ENCODE measurements around the gene RABL3.
"Not testable (repeated sequence)": the region's sequence is repeated elsewhere in the genome, so short reads cannot be mapped to it uniquely, and the experiment has no call there.

The RABL3 gene

DNA sequence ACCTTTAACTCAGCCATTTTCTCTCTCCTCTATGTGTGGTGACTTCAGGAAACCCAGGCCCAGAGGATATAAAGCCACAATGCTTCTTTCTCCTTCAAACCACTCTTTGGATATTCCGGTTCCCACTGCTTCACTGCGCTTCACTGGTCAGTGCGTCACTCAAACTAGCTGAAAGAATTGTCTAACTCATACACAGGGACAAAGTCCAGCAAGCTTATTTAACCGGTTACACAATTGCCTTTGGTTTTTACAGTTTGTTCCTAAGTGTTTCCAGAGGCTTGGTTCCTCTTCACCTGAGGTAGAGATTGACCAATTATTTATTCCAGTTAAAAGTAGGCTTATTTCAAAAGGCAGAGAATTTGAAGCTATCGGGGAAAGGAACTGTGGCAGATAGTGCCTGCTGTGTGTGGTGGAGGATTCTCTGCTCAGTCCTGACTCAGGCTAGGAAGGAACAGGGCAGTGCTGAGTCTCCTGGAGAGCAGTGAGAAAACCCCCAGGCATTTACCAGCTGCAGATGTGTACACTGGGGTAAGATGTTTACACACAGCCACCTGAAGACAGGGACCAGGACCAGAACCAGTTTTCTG lies 60.1 kb downstream of the RABL3 start, which contains the start of gene HGD:
Gene HGD, minus strand, starts transcription at position 145 of the 587 bp plus-strand sequence. Its CDS starts 128 bp downstream, at position 17.
- no peak for DNase-seq

DNA sequence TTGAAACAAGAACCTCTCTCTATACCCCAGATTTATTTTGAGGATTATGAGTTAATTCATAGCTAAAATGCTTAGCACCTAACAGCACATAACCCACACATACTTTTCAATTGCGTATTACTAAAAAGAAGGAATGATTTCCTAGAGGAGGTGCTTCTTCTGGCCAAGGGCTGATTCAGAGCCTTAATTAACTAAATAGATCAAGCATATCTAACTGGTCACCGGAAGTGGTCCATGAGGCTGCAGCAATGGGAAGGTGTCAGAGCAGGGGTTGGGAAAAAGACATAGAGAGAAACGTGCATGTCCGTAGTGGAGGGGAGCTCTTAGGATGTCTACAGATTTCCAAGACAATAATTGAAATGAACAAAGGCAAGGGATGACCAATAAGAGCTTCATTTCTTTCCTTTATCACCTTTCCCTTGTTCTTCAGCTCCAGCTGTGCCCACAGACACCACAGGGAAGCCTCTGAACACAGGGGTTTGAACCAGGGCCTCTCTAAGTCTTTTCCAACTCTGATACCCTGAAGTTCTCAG lies 60.7 kb downstream of the RABL3 start:
- no peak for DNase-seq

DNA sequence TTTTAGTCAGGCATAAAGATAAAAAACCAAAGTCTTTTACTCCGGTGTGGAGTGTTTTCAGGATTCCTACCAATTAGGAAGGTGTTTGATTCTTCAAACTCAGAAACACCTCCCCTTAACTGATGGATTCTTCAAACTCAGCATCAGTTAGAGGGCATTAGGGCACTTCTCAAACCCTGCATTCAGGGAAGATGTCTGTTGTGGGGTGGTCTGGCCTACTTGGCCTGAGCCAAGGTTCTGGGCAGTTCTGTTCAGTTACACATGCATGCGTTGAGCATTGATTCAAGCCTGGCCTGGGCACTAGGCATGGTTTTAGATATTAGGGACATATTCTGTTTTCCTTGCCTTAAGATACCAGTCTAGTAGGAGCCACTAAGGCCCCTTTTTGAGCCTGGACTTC lies 61.3 kb downstream of the RABL3 start:
- no peak for DNase-seq

DNA sequence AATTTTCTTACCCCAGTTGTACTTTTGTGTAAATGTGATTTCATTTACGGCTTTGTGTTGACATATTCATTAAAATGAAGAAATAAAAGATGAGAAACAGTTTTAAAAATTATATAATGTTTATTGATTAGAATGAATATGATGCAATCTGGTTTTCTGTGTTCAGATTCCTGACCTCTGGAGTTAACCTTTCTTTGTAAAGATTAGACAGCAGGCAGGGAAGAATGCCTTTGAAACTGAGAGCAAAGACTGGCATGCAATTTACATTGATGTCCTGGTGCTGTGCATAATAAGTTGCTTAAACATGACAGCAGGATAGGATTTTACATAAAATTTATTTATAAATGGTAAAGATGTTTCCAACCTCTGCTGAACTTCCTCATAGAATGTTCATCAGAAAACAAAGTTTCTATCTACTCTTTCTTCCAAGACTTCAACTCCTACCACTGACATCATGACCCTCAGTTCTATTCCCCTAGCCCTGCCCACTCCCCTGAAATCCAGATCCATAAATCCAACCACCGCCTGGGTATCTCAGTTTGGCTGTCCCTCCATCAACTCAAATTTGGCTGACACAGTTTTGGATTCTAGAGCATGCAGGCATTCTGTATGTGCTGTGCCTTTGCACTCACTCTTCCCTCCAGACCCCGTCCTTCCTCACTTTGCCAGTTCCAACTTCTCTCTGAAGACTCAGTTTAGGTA lies 62.0 kb downstream of the RABL3 start:
- DNase-seq, result no peak

DNA sequence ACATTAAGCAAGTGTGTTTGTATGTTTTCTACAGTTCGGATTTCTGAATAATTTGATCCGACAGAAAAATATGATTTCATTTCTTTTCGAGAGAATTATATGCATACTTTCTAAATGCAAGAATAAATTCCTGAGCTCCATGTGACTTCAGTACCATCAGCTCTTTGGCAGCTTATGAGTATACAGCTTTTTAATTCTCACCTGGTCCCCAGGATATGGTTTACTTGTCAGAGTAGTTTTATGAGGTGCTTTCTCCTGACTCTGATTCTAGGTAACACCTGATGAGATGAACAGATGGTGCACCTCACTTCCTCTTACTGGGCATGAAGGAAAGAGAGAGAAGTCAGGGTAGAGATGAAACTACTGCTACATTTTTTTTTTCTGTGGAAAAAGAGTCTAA lies 63.3 kb downstream of the RABL3 start:
- DNase-seq, result peak in 1 of 14 donors; percentile 87

DNA sequence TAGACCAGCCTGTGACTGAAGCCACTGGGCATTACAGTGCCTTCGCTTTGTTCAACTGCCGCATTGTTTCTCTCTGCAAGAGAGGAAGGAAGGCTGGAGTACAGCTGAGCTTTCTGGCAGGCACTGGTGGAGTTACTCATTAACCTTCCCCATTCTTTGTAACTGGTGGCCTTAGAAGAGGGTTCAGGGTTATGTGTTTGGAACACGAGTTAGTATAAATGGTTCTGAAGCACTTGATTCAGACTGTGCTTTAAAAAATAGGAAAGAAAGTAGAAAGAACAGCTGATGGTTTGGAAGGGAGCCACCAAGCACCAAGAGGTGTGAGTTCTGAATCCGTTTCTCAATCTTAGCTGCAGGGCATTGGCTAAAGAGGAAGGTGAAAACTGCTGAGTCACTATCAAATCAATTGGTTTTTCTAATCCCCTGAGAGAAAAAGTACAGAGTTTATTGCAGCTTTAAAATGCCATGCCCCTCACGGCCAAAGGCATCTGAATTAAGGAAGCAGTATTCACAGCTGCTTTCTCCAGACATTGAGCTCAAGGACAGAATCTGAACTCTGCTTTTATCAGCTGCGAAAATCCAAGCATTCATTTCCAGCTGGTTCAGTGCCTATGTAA lies 63.9 kb downstream of the RABL3 start:
- DNase-seq, result peak in 12 of 14 donors; percentile 15 to 73 (median 50)

DNA sequence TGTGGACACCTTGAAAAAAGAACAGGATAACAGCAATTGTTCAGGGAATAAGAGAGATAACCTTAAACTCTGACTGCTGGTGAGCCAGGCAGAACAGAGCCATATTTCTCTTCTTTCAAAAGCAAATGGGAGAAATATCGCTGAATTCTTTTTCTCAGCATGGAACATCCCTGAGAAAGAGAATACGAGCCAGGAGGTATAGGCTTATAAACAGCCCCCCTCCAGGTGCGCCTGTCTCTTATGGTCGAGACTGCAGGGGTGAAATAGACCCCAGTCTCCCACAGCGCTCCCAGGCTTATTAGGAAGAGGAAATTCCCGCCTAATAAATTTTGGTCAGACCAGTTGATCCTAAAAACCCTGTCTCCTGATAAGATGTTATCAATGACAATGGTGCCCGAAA lies 65.1 kb downstream of the RABL3 start:
- DNase-seq, result not testable (repeated sequence)

DNA sequence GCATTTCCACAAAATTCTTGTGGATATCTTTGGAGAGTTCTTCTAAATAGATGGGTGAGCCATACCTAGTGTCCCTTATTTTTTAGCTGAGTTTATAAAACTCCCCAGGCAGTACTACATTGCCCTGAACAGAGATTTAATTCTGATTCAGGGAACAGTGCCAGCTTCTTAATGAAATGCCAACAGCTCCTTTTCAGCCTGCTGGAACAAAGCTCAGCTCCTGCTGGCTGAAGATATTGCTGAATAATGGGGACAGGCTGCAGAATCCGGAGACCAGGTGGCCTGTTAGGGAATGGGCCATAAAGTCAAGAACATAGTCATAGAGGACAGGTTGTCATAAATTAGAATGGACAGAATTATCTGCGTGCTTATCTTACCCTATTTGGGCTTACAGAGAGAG lies 69.2 kb downstream of the RABL3 start:
- DNase-seq, result peak in 5 of 14 donors; percentile 8 to 99 (median 28)

DNA sequence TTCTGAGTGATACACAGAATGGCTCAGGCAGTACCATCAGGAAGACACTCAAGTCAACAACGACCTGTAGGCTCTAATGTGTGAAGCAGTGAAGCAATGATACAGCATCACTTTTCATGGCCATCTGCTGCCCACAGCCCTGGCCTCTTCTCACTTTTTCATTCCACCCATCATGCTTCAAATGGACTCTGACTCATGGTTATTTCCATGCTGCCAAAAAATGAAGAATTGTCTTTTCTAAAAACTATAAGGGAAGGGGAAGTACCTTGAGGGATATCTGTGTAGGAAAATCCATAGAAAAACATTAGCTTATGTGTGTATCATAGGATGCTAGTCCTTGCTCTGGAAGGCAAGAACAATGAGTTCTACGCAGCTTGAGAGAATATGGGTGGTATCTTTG lies 71.7 kb downstream of the RABL3 start:
- no peak for DNase-seq

DNA sequence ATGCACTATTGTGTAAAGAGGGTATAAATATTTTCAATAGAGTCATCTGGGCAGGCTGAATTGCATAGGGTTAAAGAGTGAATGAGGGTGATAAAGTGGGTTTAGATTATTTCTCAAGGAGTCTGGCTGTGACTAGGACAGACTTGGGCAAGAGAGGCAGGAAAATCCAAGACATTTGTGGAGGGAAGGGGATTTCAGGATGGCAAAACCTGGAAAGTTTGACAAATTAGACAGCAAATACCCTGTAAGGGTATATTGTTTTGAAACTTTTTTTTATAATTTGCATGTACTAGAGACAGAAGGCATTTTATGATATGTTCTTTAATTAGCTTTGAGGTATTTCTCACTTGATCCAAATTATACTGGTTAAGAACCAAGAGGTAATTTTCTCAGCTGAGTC lies 77.4 kb downstream of the RABL3 start:
- DNase-seq, result no peak

DNA sequence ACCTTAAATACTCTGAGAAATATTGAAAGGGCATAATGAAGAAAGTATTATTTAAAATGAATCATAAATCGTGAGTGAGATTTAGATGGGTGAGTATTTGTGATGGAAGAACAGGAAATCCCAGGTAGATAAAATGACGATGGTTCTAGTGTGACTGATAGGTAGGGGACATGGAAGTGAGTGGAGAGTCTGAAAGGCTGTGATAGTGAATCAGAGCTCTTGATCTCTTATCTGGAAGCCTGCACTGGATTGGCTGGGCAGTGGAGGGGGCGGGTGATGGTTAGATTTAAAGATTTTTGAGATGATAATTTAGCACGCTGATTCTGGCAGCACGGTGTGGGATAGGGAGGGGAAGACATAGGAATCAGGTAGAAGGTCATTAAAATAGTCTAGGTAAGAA lies 80.4 kb downstream of the RABL3 start:
- no peak for DNase-seq

DNA sequence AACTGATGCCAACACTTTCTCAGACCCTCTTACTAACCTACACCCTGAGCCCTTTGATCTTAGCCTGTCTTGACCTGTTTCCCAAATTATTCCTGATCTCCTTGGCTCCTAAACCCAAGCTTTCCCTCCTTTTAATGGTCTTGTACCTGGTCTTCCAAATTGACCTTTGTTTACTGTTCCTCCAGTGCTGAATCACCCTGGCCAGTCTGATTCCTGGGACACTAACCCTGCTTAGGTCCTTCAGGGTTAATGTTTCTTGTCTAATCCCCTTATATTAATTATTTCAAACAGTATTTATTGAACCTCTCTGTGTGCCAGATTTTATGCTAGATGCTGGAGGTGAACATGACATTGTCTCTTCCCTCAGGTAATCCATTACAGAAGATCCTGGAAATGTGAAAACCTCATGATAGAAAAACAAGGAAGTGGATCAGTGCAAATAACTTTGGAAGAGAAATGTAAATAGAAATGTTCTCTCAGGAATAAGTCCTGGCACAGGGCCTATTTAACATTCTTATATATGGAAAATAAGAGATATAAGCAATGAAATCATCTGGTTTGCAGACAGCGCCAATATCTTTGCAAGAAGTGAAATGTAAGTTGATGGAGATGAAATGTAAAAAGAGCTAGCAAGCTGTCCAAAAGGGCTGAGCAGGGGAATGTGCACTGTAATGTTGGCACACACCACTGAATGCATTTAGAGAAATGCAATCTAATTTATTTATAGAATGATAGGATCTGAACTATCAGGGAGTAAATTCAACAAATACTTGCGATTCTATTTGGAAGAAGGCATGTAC lies 81.0 kb downstream of the RABL3 start:
- DNase-seq, result no peak

DNA sequence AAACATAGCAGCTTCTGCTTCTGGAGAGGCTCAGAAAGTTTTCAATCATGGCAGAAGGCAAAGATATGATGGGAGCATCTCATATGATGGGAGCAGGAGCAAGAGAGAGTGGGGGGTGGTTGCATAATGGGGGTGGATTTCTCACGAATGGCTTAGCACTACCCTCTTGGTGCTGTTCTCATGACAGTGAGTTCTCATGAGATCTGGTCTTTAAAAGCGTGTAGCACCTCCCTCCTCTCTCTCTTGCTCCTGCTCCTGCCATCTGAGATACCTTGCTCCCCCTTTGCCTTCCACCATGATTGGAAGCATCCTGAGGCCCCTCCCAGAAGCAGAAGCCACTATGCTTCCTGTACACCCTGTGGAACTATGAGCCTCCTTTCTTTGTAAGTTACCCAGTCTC lies 82.5 kb downstream of the RABL3 start:
- no peak for DNase-seq

DNA sequence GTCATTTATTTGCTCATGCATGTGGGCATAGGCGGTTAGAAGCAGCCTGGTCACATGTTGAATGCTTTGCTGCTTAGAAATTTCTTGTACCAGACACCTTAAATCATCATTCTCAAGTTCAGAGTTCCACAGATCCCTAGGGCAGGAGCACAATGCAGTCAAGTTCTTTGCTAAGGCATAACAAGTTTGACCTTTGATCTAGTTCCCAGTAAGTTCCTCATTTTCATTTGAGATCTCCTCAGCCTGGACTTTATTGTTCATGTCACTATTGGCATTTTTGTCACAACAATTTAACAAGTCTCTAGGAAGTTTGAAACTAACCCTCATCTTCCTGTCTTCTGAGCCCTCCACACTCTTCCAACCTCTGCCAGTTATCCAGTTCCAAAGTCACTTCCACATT lies 83.0 kb downstream of the RABL3 start:
- no peak for DNase-seq

DNA sequence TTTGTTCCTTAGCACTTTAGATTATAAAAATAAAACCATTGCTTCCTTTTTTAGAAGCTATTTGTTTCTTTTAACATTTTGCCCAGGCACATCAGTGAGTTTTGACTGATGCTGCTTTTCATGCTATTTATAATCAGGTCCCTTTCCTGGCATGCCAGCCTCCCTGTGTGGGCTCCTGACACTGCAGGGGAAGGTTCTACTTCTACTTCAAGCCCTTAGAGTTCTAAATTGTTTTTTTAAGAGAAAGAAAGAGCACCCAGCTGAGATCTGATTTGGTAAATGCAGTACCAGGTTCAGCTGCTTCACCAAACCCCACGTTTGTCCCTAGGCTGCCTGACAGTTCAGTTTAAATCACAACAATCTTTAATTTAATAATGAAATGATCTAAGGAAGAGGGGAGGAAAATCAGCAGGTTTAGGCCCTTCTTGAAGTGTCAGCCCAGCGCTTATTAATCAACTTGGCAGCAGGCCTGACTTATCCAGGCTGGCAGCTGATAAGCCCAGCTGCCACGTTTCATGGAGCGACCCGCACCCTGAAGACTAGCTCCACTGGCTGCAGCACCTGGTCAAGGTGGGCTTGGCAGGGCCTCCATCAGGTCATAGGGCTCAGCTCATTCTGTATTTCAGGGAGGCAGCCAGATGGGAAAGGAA lies 89.3 kb downstream of the RABL3 start:
- peak in 1 of 14 donors; percentile 55 for DNase-seq

DNA sequence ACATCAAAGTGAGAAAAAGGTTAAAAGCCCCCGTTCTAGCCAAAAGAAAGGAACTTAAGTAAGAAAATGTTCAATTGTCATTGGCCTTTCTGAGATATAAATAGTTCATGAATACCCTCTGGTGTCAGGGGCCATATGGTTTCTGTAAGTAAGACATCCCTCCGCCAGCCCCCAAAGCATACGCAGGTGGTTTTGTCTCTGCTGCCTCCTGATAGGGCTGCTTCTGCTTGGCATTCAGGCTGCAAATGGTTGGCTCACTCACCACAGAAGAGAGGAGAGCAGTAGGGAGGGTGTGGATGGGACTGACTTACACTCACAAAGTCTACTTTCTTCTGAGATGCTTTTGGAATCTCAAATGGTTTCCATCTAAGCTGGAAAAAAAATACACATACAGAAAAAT lies 90.0 kb downstream of the RABL3 start:
- peak in 1 of 14 donors; percentile 77 for DNase-seq

DNA sequence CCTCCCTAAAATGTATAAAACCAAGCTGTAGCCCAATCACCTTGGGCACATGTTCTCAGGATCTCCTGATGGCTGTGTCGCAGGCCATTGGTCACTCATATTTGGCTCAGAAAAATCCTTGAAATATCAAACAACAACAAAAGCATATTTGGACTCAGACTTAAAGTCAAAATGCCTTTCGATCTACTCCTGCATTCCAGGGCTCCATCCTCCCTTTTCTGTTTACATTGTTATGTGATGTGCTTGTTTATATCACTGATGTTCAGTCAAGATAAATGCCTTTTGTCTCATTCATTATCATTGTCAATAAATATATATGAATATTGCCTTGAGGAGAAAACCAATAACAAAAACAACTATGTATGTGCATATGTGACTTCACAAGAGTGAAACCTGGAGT lies 92.0 kb downstream of the RABL3 start:
- DNase-seq, result no peak

DNA sequence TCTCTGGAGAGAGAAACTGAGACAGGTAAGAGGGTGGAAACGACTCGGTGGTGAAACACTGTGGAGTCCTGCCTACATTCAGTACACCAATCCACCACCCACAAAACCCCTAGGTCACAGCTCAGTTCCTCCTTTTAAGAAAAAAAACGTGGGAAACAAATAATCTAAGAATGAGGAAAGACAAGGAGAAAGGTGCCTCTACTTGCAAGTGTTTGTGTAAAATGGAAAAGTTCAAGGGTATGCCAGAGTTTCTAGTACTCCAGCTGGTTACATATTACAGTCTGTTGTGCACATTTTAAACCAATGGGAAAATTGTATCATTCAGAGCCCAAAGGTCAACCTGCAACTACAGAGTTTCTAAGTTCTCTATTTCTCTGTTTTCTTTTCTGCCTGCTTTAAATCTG lies 92.5 kb downstream of the RABL3 start:
- DNase-seq, result no peak

DNA sequence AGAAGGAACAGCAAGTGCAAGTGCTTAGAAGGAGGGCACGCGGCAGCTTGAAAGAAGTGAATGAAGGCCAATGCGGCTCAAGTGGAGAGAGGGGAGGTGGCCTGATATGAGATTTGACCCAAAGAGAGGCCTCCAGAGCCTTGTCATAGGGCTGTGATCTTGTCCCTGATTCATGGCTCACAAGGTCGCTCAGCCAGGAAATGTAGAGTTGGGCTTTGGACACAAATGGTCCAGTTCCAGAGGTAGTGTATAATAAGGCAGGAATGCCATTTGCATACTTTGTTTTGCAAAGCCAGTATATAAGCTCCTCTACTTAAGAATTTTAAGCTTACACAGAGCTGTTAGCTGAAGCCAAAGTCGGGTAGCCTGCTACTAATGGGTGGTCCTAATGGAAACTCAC lies 94.0 kb downstream of the RABL3 start:
- no peak for DNase-seq

DNA sequence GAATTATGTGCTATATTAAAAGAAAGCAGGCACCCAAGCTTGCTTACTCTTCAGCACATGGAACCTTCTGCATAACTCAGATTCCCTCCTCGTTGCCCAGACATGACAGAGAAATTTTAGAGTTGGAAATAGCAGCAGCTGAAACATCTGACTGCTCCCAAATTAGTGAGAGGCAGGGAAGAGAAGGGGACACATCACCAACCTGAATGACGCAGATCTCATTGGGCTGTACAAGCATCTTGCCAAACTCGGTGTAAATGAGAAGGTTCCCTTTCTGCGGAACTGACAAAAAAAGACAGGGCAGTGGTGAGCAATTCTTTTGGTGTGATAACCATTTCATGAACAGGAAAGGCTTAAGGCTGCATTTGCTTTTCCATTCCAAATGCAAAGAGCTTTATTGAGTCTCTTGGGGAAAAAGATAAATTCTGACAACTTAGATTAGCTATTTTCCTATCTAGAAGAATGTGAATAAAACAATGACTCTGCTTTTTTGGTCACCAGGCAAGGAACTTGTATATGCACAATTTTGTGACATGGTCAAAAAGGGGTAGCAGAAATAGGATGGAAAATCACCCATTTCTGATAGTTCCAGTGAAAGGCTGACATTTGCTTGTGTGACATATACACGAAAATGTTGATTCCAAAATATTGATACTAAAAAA lies 95.4 kb downstream of the RABL3 start:
- no peak for DNase-seq

DNA sequence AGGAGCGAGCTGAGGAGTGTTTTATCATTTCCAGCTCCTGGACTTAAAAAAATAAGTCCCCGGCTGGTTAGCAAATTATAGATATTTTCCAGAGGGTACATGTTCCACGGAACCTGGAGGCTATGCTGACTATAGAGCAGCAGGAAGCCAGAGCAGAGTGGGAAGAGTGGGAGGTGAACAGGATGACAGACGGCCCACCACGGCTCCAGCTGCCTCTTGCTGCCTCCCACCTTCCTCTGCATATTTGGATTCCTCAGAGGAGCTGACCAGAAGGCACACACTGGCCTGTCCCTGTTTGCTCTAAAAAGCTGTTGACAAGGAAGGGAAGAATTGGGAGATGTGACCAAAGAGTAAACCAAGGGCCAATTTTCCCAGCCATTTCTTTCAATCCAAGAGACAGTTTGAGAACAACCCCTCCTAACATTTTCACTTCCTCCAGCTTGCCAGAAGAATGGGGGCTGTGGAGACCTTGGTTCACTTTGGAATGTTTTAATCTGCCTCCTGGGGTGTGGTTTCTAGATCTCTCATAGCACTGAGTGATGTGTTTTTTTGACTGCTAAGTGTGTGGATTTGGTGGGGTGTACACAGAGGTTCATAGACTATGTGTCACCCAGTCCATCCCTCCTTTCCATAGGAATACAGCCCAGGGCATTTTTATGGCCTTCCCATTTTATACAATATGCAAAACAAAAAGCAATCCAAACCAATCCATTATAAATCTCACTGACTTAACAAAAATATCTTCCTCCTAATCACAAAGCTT lies 97.1 kb downstream of the RABL3 start:
- DNase-seq, result peak in 2 of 14 donors; percentile 7 to 89
